Kidney epithelial cell (primary cell): Measurements from ENCODE around the gene GARS1. TPM values are rescaled to one million over a fixed set of nuclear protein-coding genes. Genes with fewer than 3 reads are reported as not detected.

Source experiments
- DNase-seq: peaks from one replicate; pipeline ENCODE4 v3.0.0-alpha.2; 2010; ENCODE audit warnings: low read depth
- H3K27me3 ChIP-seq: 2 replicates; pipeline ENCODE4 v1.6.0; 2011; ENCODE audit warnings: low read length; ENCODE audit not compliant: control insufficient read depth, insufficient read depth
- H3K36me3 ChIP-seq: 2 replicates; pipeline ENCODE4 v1.5.1; 2011; ENCODE audit warnings: low read length; ENCODE audit not compliant: control insufficient read depth, insufficient read depth
- H3K4me3 ChIP-seq: 2 replicates; pipeline ENCODE4 v1.5.1; 2011; ENCODE audit warnings: low read depth, mild to moderate bottlenecking, control low read depth, low read length
- CTCF ChIP-seq: IDR thresholded peaks from 2 replicates; pipeline ENCODE4 v1.5.1; 2011; ENCODE audit warnings: mild to moderate bottlenecking, moderate library complexity, low read length, control low read depth, inconsistent platforms; ENCODE audit not compliant: insufficient read depth, poor library complexity, severe bottlenecking
- total RNA-seq: library from RNA; depleted of rRNA; stranded (reverse); fragments of >200 nt; gene quantifications from 2 replicates; pipeline ENCODE4 v1.2.3, GENCODE V29; 2015

Gene GARS1
- total RNA-seq, result 354 and 421 TPM in 2 replicates

GRCh38 chr7:30594540-30595435 is at the start of gene GARS1:
GARS1 (plus strand) TSS chr7:30594878; CDS start chr7:30594922, 44 bp downstream.
- peak; percentile 45 for DNase-seq
- TF ChIP-seq CTCF, result no peak
- peak within 1 kb of the TSS; percentile 100 for H3K4me3 ChIP-seq
- H3K36me3 ChIP-seq, result no peaks in the 10 kb centered on the region
- no peaks in the 10 kb centered on the region for H3K27me3 ChIP-seq

GRCh38 chr7:30545791-30546555 is 48.7 kb upstream of the GARS1 start:
- DNase-seq, result no peak
- Histone ChIP-seq H3K27me3 (no peaks in the 10 kb centered on the region), H3K36me3 (no peaks in the 10 kb centered on the region), H3K4me3 (no peak overlapping the region)
- no peak for TF ChIP-seq CTCF

- no peak for TF ChIP-seq CTCF
- Histone ChIP-seq H3K36me3 (no peaks in the 10 kb centered on the region), H3K4me3 (no peak overlapping the region), H3K27me3 (no peaks in the 10 kb centered on the region)
- no peak for DNase-seq
These were observed 48.1 kb upstream of the GARS1 start for GRCh38 chr7:30546596-30546995.

GRCh38 chr7:30548845-30549244 is 45.8 kb upstream of the GARS1 start:
- no peak for DNase-seq
- Histone ChIP-seq H3K27me3 (no peaks in the 10 kb centered on the region), H3K4me3 (no peak overlapping the region), H3K36me3 (no peaks in the 10 kb centered on the region)
- TF ChIP-seq CTCF, result peak; percentile 76

GRCh38 chr7:30549931-30550493 is 44.7 kb upstream of the GARS1 start:
- Histone ChIP-seq H3K27me3 (no peaks in the 10 kb centered on the region), H3K4me3 (no peak overlapping the region), H3K36me3 (no peaks in the 10 kb centered on the region)
- DNase-seq, result no peak
- no peak for TF ChIP-seq CTCF
